Measurements from ENCODE around the gene SDR42E1. TPM values are rescaled to one million over a fixed set of nuclear protein-coding genes. Genes with fewer than 3 reads are reported as not detected.

Gene SDR42E1
- total RNA-seq, 1 experiment from 2014 or later, result not detected

DNA sequence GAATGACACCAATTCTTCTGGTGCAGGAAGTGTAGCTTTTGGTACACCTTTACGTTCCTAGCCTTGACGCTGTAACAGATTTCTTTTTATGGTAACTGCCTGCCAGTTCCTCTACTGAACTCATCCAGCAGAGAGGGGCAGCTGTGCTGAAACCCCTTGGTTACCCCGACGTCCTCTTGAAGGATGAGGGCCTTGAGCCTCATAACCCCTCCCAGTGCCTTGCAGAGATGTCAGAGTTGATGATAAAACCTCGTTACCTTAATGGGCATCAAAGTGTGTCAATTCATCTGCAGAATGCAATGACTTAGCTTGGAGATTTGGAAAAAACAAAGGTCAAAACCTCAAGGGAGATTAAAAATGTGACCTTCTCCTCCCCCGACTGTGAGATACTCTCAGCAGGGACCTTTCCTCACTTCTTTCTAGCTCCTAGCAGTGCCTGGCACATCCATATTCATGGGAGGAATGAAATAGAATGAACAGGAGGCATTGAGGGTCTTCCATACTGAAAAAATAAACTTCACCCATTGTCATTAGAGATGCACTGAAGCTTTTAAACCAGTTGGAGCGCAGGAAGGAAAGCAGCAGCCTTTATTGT, 69.2 kb downstream of the SDR42E1 start:
- no peak for DNase-seq (ENCODE audit: extremely low read depth, low read depth)

DNA sequence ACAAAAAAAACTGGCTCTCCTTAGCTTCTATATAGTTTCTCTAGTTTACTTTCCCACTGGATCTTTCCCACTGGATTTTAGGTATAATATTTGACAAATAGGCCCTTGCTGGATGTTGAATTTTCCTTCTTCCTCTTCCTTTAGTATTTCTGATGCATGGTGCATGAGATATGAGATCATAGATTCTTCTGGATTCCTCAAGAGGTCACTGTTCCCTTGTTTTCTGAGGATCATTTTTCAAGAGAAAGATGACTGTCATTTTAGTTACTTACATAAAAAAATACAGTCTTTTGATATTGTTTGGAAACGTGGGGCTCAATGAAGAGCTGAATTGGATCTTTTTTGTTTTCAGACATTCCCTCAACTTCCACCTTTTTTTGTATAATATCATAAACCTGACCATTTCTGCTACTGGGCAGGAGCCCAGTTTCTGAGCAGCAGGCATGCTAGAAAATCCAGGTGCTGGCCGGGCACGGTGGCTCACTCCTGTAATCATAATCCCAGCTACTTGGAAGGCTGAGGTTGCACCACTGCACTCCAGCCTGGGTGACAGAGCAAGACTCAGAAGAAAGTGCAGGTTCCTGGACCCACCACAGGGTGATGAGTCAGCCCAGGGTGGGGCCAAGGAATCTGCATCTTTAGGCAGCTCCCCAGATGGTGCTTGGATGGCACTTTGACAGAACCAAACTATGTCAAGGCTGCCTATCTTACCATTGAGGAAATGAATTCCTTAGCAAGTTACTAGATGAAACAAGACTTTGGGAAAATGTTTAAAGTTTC, 70.3 kb downstream of the SDR42E1 start:
- DNase-seq (ENCODE audit: extremely low read depth, low read depth), result peak; percentile 28

DNA sequence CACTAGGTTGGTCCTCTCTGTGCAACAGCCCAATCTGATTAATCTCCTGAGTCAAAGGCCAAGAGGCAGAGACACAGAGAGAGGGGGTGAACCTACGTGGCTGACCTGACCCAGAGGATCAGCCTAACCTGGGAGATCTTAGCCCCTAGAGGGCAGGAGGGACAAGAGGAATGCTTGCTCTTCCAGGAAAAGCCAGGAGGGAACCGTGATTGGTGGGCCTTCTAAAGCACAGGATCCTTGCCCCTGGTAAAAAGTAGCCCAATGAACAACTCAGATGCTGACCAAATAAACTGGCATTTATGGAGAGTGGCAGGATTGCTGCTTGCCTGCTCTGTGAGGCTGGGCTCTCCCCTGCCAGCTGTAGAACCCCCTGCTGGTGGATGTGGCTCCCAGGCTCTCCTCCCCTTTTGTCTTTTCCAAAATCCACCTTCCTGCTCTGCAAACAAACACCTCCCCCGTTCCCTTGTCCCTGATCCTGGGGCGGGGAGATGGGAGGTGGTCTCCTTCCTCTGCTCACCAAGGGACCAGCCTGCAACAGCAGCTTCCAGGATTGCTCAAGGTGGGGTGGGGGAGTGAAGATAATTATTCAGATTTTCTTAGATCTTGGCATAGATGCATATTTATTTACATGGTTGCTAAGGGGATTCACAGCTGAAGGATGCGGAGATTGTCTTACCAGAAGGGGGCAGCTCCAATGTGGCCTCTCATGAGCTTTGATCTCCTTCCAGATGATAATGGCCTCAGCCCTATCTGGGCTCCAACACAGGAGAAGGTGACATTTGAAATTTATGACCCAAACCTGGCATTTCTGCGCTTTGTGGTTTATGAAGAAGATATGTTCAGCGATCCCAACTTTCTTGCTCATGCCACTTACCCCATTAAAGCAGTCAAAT, 71.9 kb downstream of the SDR42E1 start:
- no peak for DNase-seq (ENCODE audit: extremely low read depth, low read depth)

Other genes starting within 250 kb of the SDR42E1 start
- gene PLCG2, start 232.2 kb downstream of the SDR42E1 start, total RNA-seq (2014; rRNA removed; shearing (Covaris generic)), result 1.3 and 2.8 TPM in 2 replicates
- not detected in 2 replicates for gene HSD17B2, start 23.8 kb upstream of the SDR42E1 start, total RNA-seq (2014; rRNA removed; shearing (Covaris generic))
- gene MPHOSPH6, start 158.8 kb upstream of the SDR42E1 start, total RNA-seq (2014; rRNA removed; shearing (Covaris generic)), result 30.0 and 39.3 TPM in 2 replicates